Measurements from ENCODE around the gene DISC1.
"Not testable (repeated sequence)": the region's sequence is repeated elsewhere in the genome, so short reads cannot be mapped to it uniquely, and the experiment has no call there.

DNA sequence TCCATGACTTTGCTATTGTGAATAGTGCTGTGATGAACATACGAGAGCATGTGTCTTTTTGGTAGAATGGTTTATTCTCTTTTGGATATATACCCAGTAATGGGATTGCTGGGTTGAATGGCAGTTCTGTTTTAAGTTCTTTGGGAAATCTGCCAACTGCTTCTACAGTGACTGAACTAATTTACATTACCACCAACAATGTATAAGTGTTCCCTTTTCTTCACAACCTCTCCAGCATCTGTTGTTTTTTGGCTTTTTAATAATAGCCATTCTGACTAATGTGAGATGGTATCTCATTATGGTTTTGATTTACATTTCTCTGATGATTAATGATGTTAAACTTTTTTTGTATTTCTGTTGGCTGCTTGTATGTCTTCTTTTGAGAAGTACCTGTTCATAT lies 335.2 kb downstream of the DISC1 start:
- TF ChIP-seq, protein P1, sequence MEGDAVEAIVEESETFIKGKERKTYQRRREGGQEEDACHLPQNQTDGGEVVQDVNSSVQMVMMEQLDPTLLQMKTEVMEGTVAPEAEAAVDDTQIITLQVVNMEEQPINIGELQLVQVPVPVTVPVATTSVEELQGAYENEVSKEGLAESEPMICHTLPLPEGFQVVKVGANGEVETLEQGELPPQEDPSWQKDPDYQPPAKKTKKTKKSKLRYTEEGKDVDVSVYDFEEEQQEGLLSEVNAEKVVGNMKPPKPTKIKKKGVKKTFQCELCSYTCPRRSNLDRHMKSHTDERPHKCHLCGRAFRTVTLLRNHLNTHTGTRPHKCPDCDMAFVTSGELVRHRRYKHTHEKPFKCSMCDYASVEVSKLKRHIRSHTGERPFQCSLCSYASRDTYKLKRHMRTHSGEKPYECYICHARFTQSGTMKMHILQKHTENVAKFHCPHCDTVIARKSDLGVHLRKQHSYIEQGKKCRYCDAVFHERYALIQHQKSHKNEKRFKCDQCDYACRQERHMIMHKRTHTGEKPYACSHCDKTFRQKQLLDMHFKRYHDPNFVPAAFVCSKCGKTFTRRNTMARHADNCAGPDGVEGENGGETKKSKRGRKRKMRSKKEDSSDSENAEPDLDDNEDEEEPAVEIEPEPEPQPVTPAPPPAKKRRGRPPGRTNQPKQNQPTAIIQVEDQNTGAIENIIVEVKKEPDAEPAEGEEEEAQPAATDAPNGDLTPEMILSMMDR (conservative IDR thresholded peaks at IDR 0.05; ENCODE audit: low read depth, low read length) = not testable (repeated sequence)
- not testable (repeated sequence) for TF ChIP-seq EZH2 (IDR thresholded peaks at IDR 0.05; ENCODE audit: borderline replicate concordance, low read depth, low read length, poor library complexity, severe bottlenecking)
